GM12891 (cell line): ENCODE data around the gene PSG6.
"Not testable (repeated sequence)": the region's sequence is repeated elsewhere in the genome, so short reads cannot be mapped to it uniquely, and the experiment has no call there.

Source experiments
- POLR2A ChIP-seq: IDR thresholded peaks from 2 replicates; pipeline ENCODE4 v1.6.1; 2011; ENCODE audit warnings: low read depth, low read length, control low read depth
- POLR2AphosphoS5 ChIP-seq: IDR thresholded peaks from 2 replicates; pipeline ENCODE4 v1.6.1; 2011; ENCODE audit warnings: low read depth, low read length, control low read depth
- SPI1 ChIP-seq: IDR thresholded peaks from 2 replicates; pipeline ENCODE4 v1.6.1; 2011; ENCODE audit warnings: low read depth, low read length, control low read depth
- TAF1 ChIP-seq: IDR thresholded peaks from 2 replicates; pipeline ENCODE4 v1.6.1; 2011; ENCODE audit warnings: low read depth, low read length, control low read depth

DNA sequence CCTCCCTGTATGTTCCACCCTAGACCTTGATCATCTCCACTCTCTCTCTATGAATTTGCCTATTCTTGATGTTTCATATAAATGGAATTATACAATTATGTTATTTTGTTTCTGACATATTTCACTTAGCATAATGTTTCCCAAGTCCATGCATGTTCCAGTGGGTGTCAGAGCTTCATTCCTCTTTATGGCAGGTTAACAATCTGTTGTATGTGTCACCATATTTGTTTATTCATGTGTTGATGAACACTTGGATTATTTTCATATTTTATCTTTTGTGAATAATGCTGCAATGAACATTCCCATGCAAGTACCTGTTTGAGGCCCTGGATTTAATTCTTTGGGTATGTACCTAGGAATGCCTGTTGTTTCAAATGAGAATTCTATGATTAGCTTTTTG, 3.3 kb upstream of the PSG6 start:
- not testable (repeated sequence) for TF ChIP-seq TAF1, POLR2A, POLR2AphosphoS5, SPI1
